Transverse colon (tissue), 4 donors: Measurements from ENCODE around the gene CLEC20A.

Experiments used
- POLR2AphosphoS5 ChIP-seq, 3 donors: sonication (generic); formaldehyde crosslinking; IDR thresholded peaks; one replicate each; pipeline ENCODE4 v1.6.1; 2016; ENCODE audit warnings: antibody characterized with exemption in 3 of 3
- TF ChIP-seq, protein P1 (sequence below), 5 experiments: fragments of 200-600 bp in 3 of 5; fragments of 450-650 bp in 2 of 5; sonication (generic) in 3 of 5; IDR thresholded peaks; 1 replicate in 2 of 5; 2 replicates in 3 of 5; pipeline ENCODE4 v1.5.1; 2016 to 2017; ENCODE audit warnings: antibody characterized with exemption in 5 of 5, inconsistent platforms in 3 of 5, mild to moderate bottlenecking in 2 of 5, moderate library complexity in 1 of 5

DNA sequence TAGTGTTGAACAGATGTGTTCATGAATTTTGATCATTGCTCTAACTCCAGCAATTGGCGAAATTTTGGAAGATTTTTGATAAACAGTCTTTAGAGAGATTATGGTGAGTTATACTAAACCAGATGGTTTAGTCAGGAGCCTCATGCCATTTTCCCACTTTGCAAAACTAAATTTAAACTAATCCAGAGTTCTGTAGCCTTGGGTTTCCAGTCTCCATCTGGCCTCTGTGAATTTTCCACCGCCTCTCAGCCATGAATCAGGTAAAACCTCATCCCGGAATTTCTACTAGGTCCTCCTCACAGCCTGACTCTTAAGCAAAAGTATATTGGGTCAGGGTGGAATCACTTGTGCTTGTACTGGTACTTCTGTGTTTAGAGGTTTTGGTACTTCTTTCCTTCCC, 44.8 kb downstream of the CLEC20A start:
- TF ChIP-seq, protein P1, sequence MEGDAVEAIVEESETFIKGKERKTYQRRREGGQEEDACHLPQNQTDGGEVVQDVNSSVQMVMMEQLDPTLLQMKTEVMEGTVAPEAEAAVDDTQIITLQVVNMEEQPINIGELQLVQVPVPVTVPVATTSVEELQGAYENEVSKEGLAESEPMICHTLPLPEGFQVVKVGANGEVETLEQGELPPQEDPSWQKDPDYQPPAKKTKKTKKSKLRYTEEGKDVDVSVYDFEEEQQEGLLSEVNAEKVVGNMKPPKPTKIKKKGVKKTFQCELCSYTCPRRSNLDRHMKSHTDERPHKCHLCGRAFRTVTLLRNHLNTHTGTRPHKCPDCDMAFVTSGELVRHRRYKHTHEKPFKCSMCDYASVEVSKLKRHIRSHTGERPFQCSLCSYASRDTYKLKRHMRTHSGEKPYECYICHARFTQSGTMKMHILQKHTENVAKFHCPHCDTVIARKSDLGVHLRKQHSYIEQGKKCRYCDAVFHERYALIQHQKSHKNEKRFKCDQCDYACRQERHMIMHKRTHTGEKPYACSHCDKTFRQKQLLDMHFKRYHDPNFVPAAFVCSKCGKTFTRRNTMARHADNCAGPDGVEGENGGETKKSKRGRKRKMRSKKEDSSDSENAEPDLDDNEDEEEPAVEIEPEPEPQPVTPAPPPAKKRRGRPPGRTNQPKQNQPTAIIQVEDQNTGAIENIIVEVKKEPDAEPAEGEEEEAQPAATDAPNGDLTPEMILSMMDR (IDR thresholded peaks at IDR 0.05) = no peak
- no peak for TF ChIP-seq POLR2AphosphoS5 (IDR thresholded peaks at IDR 0.05)
